ENCODE results near the gene CAMK2A.

DNA sequence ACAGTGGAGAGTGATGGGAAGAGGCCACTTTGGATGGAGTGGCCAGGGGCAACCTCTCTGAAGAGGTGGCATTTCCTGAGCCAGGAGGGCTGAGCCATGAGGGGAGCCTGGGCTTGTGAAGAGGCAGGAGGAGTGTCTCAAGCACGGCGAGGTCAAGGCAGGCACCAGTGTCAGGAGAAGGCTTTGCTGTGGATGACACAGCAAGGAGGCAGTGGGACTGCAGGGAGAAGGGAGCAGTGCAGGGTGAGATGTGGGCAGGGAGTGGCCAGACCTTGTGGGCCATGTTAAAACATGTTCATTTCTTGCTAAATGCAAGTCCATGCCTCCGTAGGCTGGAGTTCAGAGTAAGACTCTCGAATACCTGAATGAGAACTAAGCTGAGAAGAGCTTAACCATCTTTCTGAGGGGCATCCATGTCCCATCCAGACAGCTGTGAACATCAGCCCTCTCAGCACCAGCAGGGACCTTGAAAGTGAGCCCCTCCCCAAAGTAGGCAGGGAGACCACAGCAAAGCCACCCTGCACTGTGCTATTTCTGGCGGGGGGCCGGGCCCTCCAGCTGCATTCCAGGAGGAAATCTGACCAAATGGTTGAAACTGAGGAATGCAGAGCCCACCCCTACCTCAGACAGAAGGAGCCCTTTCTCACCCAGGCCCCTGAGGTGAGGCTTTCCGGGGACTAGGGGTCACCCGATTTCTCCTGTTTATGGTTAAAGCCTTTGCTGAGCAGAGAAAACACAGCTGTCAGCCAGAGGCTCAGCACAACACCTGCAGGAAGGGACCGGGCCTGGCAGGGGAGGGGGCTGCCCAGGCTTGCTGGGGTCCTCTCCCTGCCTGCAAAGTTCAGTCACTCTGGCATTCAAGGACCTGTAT lies 29.3 kb upstream of the CAMK2A start:
- TF ChIP-seq EZH2 (IDR thresholded peaks at IDR 0.05; ENCODE audit: borderline replicate concordance), result no peak
- TF ChIP-seq, protein P1, sequence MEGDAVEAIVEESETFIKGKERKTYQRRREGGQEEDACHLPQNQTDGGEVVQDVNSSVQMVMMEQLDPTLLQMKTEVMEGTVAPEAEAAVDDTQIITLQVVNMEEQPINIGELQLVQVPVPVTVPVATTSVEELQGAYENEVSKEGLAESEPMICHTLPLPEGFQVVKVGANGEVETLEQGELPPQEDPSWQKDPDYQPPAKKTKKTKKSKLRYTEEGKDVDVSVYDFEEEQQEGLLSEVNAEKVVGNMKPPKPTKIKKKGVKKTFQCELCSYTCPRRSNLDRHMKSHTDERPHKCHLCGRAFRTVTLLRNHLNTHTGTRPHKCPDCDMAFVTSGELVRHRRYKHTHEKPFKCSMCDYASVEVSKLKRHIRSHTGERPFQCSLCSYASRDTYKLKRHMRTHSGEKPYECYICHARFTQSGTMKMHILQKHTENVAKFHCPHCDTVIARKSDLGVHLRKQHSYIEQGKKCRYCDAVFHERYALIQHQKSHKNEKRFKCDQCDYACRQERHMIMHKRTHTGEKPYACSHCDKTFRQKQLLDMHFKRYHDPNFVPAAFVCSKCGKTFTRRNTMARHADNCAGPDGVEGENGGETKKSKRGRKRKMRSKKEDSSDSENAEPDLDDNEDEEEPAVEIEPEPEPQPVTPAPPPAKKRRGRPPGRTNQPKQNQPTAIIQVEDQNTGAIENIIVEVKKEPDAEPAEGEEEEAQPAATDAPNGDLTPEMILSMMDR (IDR thresholded peaks at IDR 0.05; ENCODE audit: poor library complexity), result no peak
